RWPE2 (cell line): ENCODE measurements around the gene CSKMT.
"Not testable (repeated sequence)": the region's sequence is repeated elsewhere in the genome, so short reads cannot be mapped to it uniquely, and the experiment has no call there.

Experiments
- ATAC-seq: fragments of 200-7000 bp; cut with Tn5 transposase; 3 replicates; pipeline ENCODE4 v1.9.1; 2021; ENCODE audit warnings: low read depth
- DNase-seq: peaks from one replicate; pipeline ENCODE4 v3.0.0-alpha.2; 2020; ENCODE audit warnings: low spot score
- H3K27ac ChIP-seq: fragments of 450-650 bp; 2 replicates; pipeline ENCODE4 v1.5.1; 2017; ENCODE audit warnings: mild to moderate bottlenecking; ENCODE audit not compliant: poor library complexity, severe bottlenecking
- H3K27me3 ChIP-seq: fragments of 250-450 bp; sonication (Bioruptor Pico); 2 replicates; pipeline ENCODE4 v1.5.1; 2021; ENCODE audit warnings: mild to moderate bottlenecking, moderate library complexity; ENCODE audit not compliant: insufficient read depth, poor library complexity, severe bottlenecking
- H3K36me3 ChIP-seq: fragments of 250-450 bp; sonication (Bioruptor Pico); 2 replicates; pipeline ENCODE4 v1.5.1; 2020; ENCODE audit warnings: low read depth, mild to moderate bottlenecking, moderate library complexity
- H3K4me1 ChIP-seq: fragments of 250-450 bp; sonication (Bioruptor Pico); 2 replicates; pipeline ENCODE4 v1.5.1; 2021; ENCODE audit warnings: mild to moderate bottlenecking, moderate library complexity; ENCODE audit not compliant: insufficient read depth, poor library complexity, severe bottlenecking
- H3K4me3 ChIP-seq: fragments of 250-450 bp; sonication (Bioruptor Pico); 2 replicates; pipeline ENCODE4 v1.5.1; 2021; ENCODE audit warnings: mild to moderate bottlenecking, moderate library complexity; ENCODE audit not compliant: severe bottlenecking
- H3K9me3 ChIP-seq: fragments of 250-450 bp; sonication (Bioruptor Pico); 2 replicates; pipeline ENCODE4 v1.5.1; 2021; ENCODE audit warnings: mild to moderate bottlenecking, moderate library complexity; ENCODE audit not compliant: severe bottlenecking
- CTCF ChIP-seq: fragments of 450-650 bp; IDR thresholded peaks from one replicate; pipeline ENCODE4 v1.5.1; 2017; ENCODE audit warnings: mild to moderate bottlenecking, moderate library complexity; ENCODE audit not compliant: poor library complexity, severe bottlenecking

The CSKMT gene

GRCh38 chr11:62689421-62690183 lies 24.5 kb downstream of the CSKMT start, which contains the start of gene LRRN4CL:
Gene LRRN4CL (minus strand): TSS chr11:62689530. CDS start chr11:62688508, 1,022 bp downstream.
- Histone ChIP-seq H3K27me3 (no peaks in the 10 kb centered on the region), H3K9me3 (no peaks in the 10 kb centered on the region), H3K4me1 (no peaks in the 10 kb centered on the region), H3K27ac (no peak within 1 kb of the TSS), H3K36me3 (peaks cover 21% of the 10 kb centered on the region), H3K4me3 (no peak within 1 kb of the TSS)
- TF ChIP-seq CTCF: no peak
- ATAC-seq: peak; percentile 59
- DNase-seq: no peak

GRCh38 chr11:62693624-62694023 lies 28.5 kb downstream of the CSKMT start:
- peaks cover 21% of the 10 kb centered on the region for H3K36me3 ChIP-seq

GRCh38 chr11:62694455-62695167 lies 29.5 kb downstream of the CSKMT start:
- ATAC-seq (peak; percentile 67), DNase-seq (no peak)
- H3K36me3 ChIP-seq: peaks cover 21% of the 10 kb centered on the region
- no peaks in the 10 kb centered on the region for H3K4me1 ChIP-seq
- H3K27me3 ChIP-seq: no peaks in the 10 kb centered on the region
- no peaks in the 10 kb centered on the region for H3K9me3 ChIP-seq
- peak; percentile 74 for TF ChIP-seq CTCF
- no peak overlapping the region for H3K27ac ChIP-seq
- no peak overlapping the region for H3K4me3 ChIP-seq

More at GRCh38 chr11:62693624-62694023, 28.5 kb downstream of the CSKMT start:
- ATAC-seq, H3K4me3 ChIP-seq, DNase-seq, H3K27me3 ChIP-seq, H3K4me1 ChIP-seq, H3K9me3 ChIP-seq, H3K27ac ChIP-seq: not testable (repeated sequence)

GRCh38 chr11:62702246-62702645 lies 37.1 kb downstream of the CSKMT start:
- Histone ChIP-seq H3K27ac (no peak overlapping the region), H3K36me3 (peaks cover 15% of the 10 kb centered on the region), H3K4me1 (peaks cover 2% of the 10 kb centered on the region), H3K27me3 (no peaks in the 10 kb centered on the region), H3K4me3 (no peak overlapping the region), H3K9me3 (no peaks in the 10 kb centered on the region)
- no peak for ATAC-seq
- no peak for TF ChIP-seq CTCF
- no peak for DNase-seq

GRCh38 chr11:62703921-62704320 lies 38.8 kb downstream of the CSKMT start:
- H3K27me3 ChIP-seq, H3K4me1 ChIP-seq, ATAC-seq, H3K4me3 ChIP-seq, H3K27ac ChIP-seq, DNase-seq, H3K9me3 ChIP-seq: not testable (repeated sequence)
- H3K36me3 ChIP-seq: peaks cover 15% of the 10 kb centered on the region
